ENCODE results near the gene ZNF407.

ZNF407 gene

GRCh38 chr18:74623047-74623816, 25.6 kb downstream of the ZNF407 start:
- H3K4me3 ChIP-seq (ENCODE audit: control insufficient read depth, low read depth, low read length): no peak overlapping the region
- DNase-seq (ENCODE audit: low read depth): no peak
- peak; percentile 22 for TF ChIP-seq CTCF (IDR thresholded peaks at IDR 0.05; ENCODE audit: control insufficient read depth, insufficient read depth, low read depth, low read length, missing control alignments)

GRCh38 chr18:74624466-74624865, 26.8 kb downstream of the ZNF407 start:
- H3K4me3 ChIP-seq (ENCODE audit: control insufficient read depth, low read depth, low read length): no peak overlapping the region
- TF ChIP-seq CTCF (IDR thresholded peaks at IDR 0.05; ENCODE audit: control insufficient read depth, insufficient read depth, low read depth, low read length, missing control alignments): no peak
- no peak for DNase-seq (ENCODE audit: low read depth)

- no peak for TF ChIP-seq CTCF (IDR thresholded peaks at IDR 0.05; ENCODE audit: control insufficient read depth, insufficient read depth, low read depth, low read length, missing control alignments)
- no peak overlapping the region for H3K4me3 ChIP-seq (ENCODE audit: control insufficient read depth, low read depth, low read length)
- DNase-seq (ENCODE audit: low read depth): no peak
Measured at GRCh38 chr18:74625157-74625556, 27.5 kb downstream of the ZNF407 start.

DNA sequence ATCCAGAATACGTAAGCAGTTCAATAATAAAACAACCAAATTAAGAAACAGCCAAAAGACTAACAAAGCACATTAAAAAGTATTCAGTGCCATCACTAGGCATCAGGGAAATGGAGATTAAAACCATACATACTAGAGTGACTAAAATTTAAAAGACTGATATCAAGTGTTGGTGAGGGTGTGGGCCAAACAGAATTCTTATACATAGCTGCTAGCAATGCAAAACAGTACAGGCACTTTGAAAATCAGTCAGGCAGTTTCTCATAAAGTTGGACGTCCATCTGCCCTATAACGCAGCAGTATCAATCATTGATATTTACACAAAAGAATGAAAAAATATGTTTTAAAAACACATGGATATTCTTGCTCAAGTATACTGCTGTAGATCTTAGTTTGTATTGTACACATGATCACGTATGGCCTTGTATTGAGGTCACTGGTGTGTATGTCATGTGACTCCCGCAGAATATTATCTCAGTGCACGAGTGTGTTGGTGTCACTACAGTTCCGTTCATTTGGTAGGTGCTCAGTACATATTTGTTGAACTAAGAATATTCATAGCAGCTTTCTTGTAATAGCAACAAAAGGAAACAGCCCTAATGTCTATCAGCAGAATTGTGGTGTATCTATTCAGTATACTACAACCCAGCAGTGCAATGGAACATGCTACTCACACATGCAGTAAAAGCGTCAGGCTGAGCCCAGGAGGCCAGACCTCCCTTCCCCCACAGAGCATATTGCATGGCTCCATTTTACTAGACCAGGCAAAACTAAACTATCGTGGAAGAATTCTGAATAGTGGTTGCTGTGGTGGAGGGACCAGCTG, 28.6 kb downstream of the ZNF407 start:
- TF ChIP-seq CTCF (IDR thresholded peaks at IDR 0.05; ENCODE audit: control insufficient read depth, insufficient read depth, low read depth, low read length, missing control alignments): no peak
- no peak for DNase-seq (ENCODE audit: low read depth)
- no peak overlapping the region for H3K4me3 ChIP-seq (ENCODE audit: control insufficient read depth, low read depth, low read length)

DNA sequence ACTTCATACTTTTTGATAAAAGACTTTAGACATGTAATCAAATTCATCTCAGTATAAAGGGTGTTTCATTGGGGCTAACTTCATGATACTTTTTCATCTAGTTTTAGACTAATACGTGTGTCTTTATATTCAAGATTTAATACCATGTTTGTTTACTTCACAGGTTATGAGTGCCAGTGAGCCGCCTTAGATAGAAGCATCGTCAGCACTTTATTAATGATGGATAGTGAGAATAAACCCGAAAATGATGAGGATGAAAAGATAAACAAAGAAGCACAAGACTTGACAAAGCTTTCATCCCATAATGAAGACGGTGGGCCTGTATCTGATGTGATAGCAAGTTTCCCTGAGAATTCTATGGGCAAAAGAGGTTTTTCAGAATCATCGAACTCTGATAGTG, 33.1 kb downstream of the ZNF407 start:
- DNase-seq (ENCODE audit: low read depth): no peak
- no peak for TF ChIP-seq CTCF (IDR thresholded peaks at IDR 0.05; ENCODE audit: control insufficient read depth, insufficient read depth, low read depth, low read length, missing control alignments)
- no peak overlapping the region for H3K4me3 ChIP-seq (ENCODE audit: control insufficient read depth, low read depth, low read length)

- DNase-seq (ENCODE audit: low read depth): no peak
- TF ChIP-seq CTCF (IDR thresholded peaks at IDR 0.05; ENCODE audit: control insufficient read depth, insufficient read depth, low read depth, low read length, missing control alignments): no peak
- no peak overlapping the region for H3K4me3 ChIP-seq (ENCODE audit: control insufficient read depth, low read depth, low read length)
Measured at GRCh38 chr18:74631212-74631611, 33.5 kb downstream of the ZNF407 start.
